HepG2 (cell line): Measurements from ENCODE around the gene NLRC5. TPM values are rescaled to one million over a fixed set of nuclear protein-coding genes. Genes with fewer than 3 reads are reported as not detected.

Experiments
- ATAC-seq: fragments of 200-7000 bp; cut with Tn5 transposase; 3 replicates; pipeline ENCODE4 v1.9.1; 2020; ENCODE audit warnings: mild to moderate bottlenecking, moderate library complexity
- BruUV-seq: library from RNA; stranded (reverse); fragments of 400-500 nt; replicated peaks from 2 replicates; lab custom pipeline; 2021; lab: Mats Ljungman, UMichigan
- CTCF ChIA-PET: fragments of 300-600 bp; formaldehyde crosslinking; extraction: SDS; loops from one replicate; lab custom pipeline; 2021; ENCODE audit warnings: low total read pairs, inconsistent platforms, low intra/inter-chr PET ratio; lab: Yijun Ruan, JAX
- POLR2A ChIA-PET: fragments of 350-600 bp; sonication (Branson Sonifier 250); formaldehyde crosslinking; loops from one replicate; lab custom pipeline; 2020; ENCODE audit warnings: antibody characterized with exemption, inconsistent platforms; lab: Yijun Ruan, JAX
- DNase-seq: peaks from one replicate; pipeline ENCODE4 v3.0.0-alpha.2; 2015; ENCODE audit warnings: low spot score
- FAIRE-seq: peaks from 3 replicates; lab custom pipeline; 2011; peaks lifted over from hg19 to GRCh38; lab: Jason Lieb, UNC
- H2AFZ ChIP-seq: one replicate; pipeline ENCODE4 v1.6.1; 2011; ENCODE audit warnings: low read length, inconsistent platforms
- H3K27ac ChIP-seq: fragments of 300-600 bp; 3 replicates; pipeline ENCODE4 v1.8.0; 2011; ENCODE audit warnings: mixed run types, mild to moderate bottlenecking, mixed read lengths, low read length, inconsistent platforms; ENCODE audit not compliant: insufficient read depth; ENCODE audit errors: extremely low read length
- H3K27me3 ChIP-seq, 2 experiments: fragments of 200-600 bp in 1 of 2; 2 replicates in 1 of 2; 3 replicates in 1 of 2; pipeline versions ENCODE4 v1.6.0 to v1.8.0; 2011; ENCODE audit warnings: low read length in 2 of 2, mild to moderate bottlenecking in 2 of 2, moderate library complexity in 2 of 2, inconsistent platforms in 1 of 2; ENCODE audit not compliant: insufficient read depth in 2 of 2, control insufficient read depth in 1 of 2
- H3K36me3 ChIP-seq, 2 experiments: fragments of 200-600 bp in 1 of 2; replicated peaks in 1 of 2; 2 replicates in 1 of 2; 3 replicates in 1 of 2; pipeline versions ENCODE4 v1.5.1 to v1.8.0; 2011; ENCODE audit warnings: low read length in 2 of 2, inconsistent platforms in 1 of 2; ENCODE audit not compliant: insufficient read depth in 2 of 2, control insufficient read depth in 1 of 2
- H3K4me1 ChIP-seq: 2 replicates; pipeline ENCODE4 v1.5.1; 2012; ENCODE audit warnings: low read length, inconsistent platforms; ENCODE audit not compliant: insufficient read depth
- H3K4me2 ChIP-seq: 2 replicates; pipeline ENCODE4 v1.6.0; 2011; ENCODE audit warnings: low read depth, low read length, inconsistent platforms
- H3K4me3 ChIP-seq, 3 experiments: fragments of 200-600 bp in 1 of 3; sonication (generic), shearing (Covaris generic) in 1 of 3; replicated peaks in 1 of 3; 2 replicates each; pipeline ENCODE4 v1.5.1; 2011 to 2016; ENCODE audit warnings: low read length in 3 of 3, inconsistent platforms in 2 of 3, low read depth in 2 of 3, mild to moderate bottlenecking in 2 of 3, control low read depth in 1 of 3, mixed read lengths in 1 of 3; ENCODE audit not compliant: insufficient read depth in 1 of 3
- H3K79me2 ChIP-seq: one replicate; pipeline ENCODE4 v1.6.1; 2011; ENCODE audit warnings: low read length, inconsistent platforms; ENCODE audit not compliant: insufficient read depth
- H3K9ac ChIP-seq: 2 replicates; pipeline ENCODE4 v1.6.0; 2011; ENCODE audit warnings: mild to moderate bottlenecking, low read depth, low read length, inconsistent platforms; ENCODE audit not compliant: insufficient read depth
- H3K9me3 ChIP-seq: 2 replicates; pipeline ENCODE4 v1.5.1; 2012; ENCODE audit warnings: mild to moderate bottlenecking, low read length
- H4K20me1 ChIP-seq: 2 replicates; pipeline ENCODE4 v1.6.0; 2011; ENCODE audit warnings: inconsistent platforms, mild to moderate bottlenecking, low read length, moderate library complexity; ENCODE audit not compliant: insufficient read depth
- FOXC1 ChIP-seq: sonication (generic); formaldehyde crosslinking; IDR thresholded peaks from 2 replicates; pipeline ENCODE4 v1.8.0; 2022; ENCODE audit warnings: mild to moderate bottlenecking, missing genetic modification reagents, borderline replicate concordance
- GMEB1 ChIP-seq: sonication (generic); formaldehyde crosslinking; IDR thresholded peaks from 2 replicates; pipeline ENCODE4 v1.5.1; 2020; ENCODE audit warnings: missing genetic modification reagents, mild to moderate bottlenecking, borderline replicate concordance
- NFKBIZ ChIP-seq: IDR thresholded peaks from 2 replicates; pipeline ENCODE4 v1.6.1; 2018; ENCODE audit warnings: missing genetic modification reagents, missing compliant biosample characterization
- SNRNP70 ChIP-seq: fragments of 200-400 bp; formaldehyde crosslinking; IDR thresholded peaks from 2 replicates; pipeline ENCODE4 v1.6.1; 2017; ENCODE audit warnings: mild to moderate bottlenecking, low read depth, low read length, moderate library complexity
- STAG1 ChIP-seq: sonication (generic); formaldehyde crosslinking; IDR thresholded peaks from 2 replicates; pipeline ENCODE4 v1.4.0; 2020; ENCODE audit warnings: missing genetic modification reagents
- ZFP36 ChIP-seq: fragments of 150-350 bp; IDR thresholded peaks from 2 replicates; pipeline ENCODE4 v1.6.1; 2018; ENCODE audit warnings: borderline replicate concordance, low read length, low read depth; ENCODE audit not compliant: partially characterized antibody
- ZNF619 ChIP-seq: sonication (generic); formaldehyde crosslinking; IDR thresholded peaks from 2 replicates; pipeline ENCODE4 v1.4.0; 2020; ENCODE audit warnings: mild to moderate bottlenecking, missing genetic modification reagents
- ZNF75D ChIP-seq: sonication (generic); formaldehyde crosslinking; IDR thresholded peaks from 2 replicates; pipeline ENCODE4 v1.8.1; 2023; ENCODE audit warnings: missing genetic modification reagents, mild to moderate bottlenecking, borderline replicate concordance
- WGBS: methylation state at CpG from one replicate; pipeline ENCODE4 v1.1.6; 2017; ENCODE audit warnings: low lambda C conversion rate; 5-methylcytosine and 5-hydroxymethylcytosine counted together
- in situ Hi-C: cut with HindIII; loops from 2 replicates; pipeline ENCODE4 v1.10.0; 2017; ENCODE audit warnings: low pct_unique_long_range_greater_than_20kb; ENCODE audit not compliant: extremely low pct_ligation_motif_present
- intact Hi-C: fragments of 100-400 bp; cut with micrococcal nuclease; formaldehyde crosslinking; loops from one replicate; pipeline ENCODE4 v1.10.0; 2022; ENCODE audit not compliant: unreplicated experiment
- polyA plus RNA-seq, 8 experiments: library from polyadenylated mRNA; depleted of rRNA in 3 of 8; stranded (reverse) in 7 of 8; unstranded in 1 of 8; fragments of >200 nt; fragmentation: Illumina TruSeq in 4 of 8; extraction: Trizol in 4 of 8; gene quantifications; 2 replicates each; pipeline versions ENCODE4 v1.2.1 to v1.2.3, GENCODE V29; 2011 to 2016; ENCODE audit warnings: low read depth in 4 of 8, missing spikeins in 1 of 8, mixed read lengths in 1 of 8; ENCODE audit not compliant: insufficient read depth in 1 of 8
- total RNA-seq, 5 experiments: library from RNA; depleted of rRNA; stranded (reverse); fragments of >200 nt; fragmentation: Illumina TruSeq; extraction: Trizol; gene quantifications; 2 replicates each; pipeline ENCODE4 v1.2.3, GENCODE V29; 2016; ENCODE audit warnings: low read depth in 1 of 5
- TF ChIP-seq, protein P1 (sequence below): sonication (generic); formaldehyde crosslinking; IDR thresholded peaks from 2 replicates; pipeline ENCODE4 v1.4.0; 2020; ENCODE audit warnings: mild to moderate bottlenecking, missing genetic modification reagents, borderline replicate concordance
- TF ChIP-seq, protein P2 (sequence below): IDR thresholded peaks from 2 replicates; pipeline ENCODE4 v1.6.1; 2016; ENCODE audit warnings: low read depth, missing genetic modification reagents, missing compliant biosample characterization
- TF ChIP-seq, protein P3 (sequence below): sonication (generic); formaldehyde crosslinking; IDR thresholded peaks from 2 replicates; pipeline ENCODE4 v1.4.0; 2020; ENCODE audit warnings: mild to moderate bottlenecking, missing genetic modification reagents

The NLRC5 gene
- total and polyA plus RNA-seq, 2 of the 13 experiments (the other 11 are each of a cell fraction or from before 2014, with no cell fraction given), result 6.3 to 12.7 TPM

DNA sequence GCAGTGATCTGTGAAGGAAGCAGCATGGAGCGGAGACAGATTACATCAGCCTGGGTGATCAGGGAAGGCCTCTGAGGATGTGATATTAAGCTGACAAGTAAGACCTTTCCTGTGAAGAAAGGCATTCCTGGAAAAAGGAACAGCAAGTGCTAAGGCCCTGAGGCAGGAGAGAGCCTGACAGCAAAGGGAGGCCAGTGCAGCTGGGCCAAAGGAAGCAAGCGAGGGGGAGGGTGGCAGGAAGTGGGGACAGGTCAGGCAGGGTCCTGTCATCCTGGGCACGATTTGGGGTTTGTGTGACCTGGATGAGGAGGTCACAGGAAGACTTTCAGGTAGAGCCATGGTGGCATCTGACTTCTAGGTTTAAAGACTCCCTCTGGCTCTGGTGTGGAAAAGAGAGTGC lies 115.3 kb downstream of the NLRC5 start:
- no peak overlapping the region for H3K4me3 ChIP-seq
- H3K36me3 ChIP-seq, result no peaks in the 10 kb centered on the region
- 33% methylated on average over 3 of the region's 3 CpGs for WGBS
- no peaks in the 10 kb centered on the region for H3K79me2 ChIP-seq
- H4K20me1 ChIP-seq, result no peaks in the 10 kb centered on the region
- no peaks in the 10 kb centered on the region for H3K4me1 ChIP-seq
- ATAC-seq, result no peak
- no peak for FAIRE-seq
- no peak overlapping the region for H3K9ac ChIP-seq
- CTCF ChIA-PET, result no interaction called here
- no peak overlapping the region for H3K27ac ChIP-seq
- no peak overlapping the region for H2AFZ ChIP-seq
- H3K9me3 ChIP-seq, result no peaks in the 10 kb centered on the region
- no TSS peak for BruUV-seq
- H3K4me2 ChIP-seq, result no peak overlapping the region
- POLR2A ChIA-PET, result no interaction called here
- in situ Hi-C loops, result no loop called here
- no peak for DNase-seq
- H3K27me3 ChIP-seq, result peaks cover 0 to 2% of the 10 kb centered on the region in 2 experiments; a peak in 2 of 5 replicates
- intact Hi-C loops, result no loop called here
- no peak for TF ChIP-seq ZNF75D
- TF ChIP-seq NFKBIZ (CRISPR knock-in tag), result no peak
- no peak for TF ChIP-seq SNRNP70
- no peak for TF ChIP-seq ZNF619 (CRISPR knock-in tag)
- TF ChIP-seq, protein P1, sequence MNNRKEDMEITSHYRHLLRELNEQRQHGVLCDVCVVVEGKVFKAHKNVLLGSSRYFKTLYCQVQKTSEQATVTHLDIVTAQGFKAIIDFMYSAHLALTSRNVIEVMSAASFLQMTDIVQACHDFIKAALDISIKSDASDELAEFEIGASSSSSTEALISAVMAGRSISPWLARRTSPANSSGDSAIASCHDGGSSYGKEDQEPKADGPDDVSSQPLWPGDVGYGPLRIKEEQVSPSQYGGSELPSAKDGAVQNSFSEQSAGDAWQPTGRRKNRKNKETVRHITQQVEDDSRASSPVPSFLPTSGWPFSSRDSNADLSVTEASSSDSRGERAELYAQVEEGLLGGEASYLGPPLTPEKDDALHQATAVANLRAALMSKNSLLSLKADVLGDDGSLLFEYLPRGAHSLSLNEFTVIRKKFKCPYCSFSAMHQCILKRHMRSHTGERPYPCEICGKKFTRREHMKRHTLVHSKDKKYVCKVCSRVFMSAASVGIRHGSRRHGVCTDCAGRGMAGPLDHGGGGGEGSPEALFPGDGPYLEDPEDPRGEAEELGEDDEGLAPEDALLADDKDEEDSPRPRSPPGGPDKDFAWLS (CRISPR knock-in tag), result no peak
- no peak for TF ChIP-seq ZFP36
- TF ChIP-seq, protein P2, sequence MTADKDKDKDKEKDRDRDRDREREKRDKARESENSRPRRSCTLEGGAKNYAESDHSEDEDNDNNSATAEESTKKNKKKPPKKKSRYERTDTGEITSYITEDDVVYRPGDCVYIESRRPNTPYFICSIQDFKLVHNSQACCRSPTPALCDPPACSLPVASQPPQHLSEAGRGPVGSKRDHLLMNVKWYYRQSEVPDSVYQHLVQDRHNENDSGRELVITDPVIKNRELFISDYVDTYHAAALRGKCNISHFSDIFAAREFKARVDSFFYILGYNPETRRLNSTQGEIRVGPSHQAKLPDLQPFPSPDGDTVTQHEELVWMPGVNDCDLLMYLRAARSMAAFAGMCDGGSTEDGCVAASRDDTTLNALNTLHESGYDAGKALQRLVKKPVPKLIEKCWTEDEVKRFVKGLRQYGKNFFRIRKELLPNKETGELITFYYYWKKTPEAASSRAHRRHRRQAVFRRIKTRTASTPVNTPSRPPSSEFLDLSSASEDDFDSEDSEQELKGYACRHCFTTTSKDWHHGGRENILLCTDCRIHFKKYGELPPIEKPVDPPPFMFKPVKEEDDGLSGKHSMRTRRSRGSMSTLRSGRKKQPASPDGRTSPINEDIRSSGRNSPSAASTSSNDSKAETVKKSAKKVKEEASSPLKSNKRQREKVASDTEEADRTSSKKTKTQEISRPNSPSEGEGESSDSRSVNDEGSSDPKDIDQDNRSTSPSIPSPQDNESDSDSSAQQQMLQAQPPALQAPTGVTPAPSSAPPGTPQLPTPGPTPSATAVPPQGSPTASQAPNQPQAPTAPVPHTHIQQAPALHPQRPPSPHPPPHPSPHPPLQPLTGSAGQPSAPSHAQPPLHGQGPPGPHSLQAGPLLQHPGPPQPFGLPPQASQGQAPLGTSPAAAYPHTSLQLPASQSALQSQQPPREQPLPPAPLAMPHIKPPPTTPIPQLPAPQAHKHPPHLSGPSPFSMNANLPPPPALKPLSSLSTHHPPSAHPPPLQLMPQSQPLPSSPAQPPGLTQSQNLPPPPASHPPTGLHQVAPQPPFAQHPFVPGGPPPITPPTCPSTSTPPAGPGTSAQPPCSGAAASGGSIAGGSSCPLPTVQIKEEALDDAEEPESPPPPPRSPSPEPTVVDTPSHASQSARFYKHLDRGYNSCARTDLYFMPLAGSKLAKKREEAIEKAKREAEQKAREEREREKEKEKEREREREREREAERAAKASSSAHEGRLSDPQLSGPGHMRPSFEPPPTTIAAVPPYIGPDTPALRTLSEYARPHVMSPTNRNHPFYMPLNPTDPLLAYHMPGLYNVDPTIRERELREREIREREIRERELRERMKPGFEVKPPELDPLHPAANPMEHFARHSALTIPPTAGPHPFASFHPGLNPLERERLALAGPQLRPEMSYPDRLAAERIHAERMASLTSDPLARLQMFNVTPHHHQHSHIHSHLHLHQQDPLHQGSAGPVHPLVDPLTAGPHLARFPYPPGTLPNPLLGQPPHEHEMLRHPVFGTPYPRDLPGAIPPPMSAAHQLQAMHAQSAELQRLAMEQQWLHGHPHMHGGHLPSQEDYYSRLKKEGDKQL (CRISPR knock-in tag), result no peak
- no peak for TF ChIP-seq GMEB1
- no peak for TF ChIP-seq FOXC1 (CRISPR knock-in tag)
- no peak for TF ChIP-seq STAG1 (CRISPR knock-in tag)
- TF ChIP-seq, protein P3, sequence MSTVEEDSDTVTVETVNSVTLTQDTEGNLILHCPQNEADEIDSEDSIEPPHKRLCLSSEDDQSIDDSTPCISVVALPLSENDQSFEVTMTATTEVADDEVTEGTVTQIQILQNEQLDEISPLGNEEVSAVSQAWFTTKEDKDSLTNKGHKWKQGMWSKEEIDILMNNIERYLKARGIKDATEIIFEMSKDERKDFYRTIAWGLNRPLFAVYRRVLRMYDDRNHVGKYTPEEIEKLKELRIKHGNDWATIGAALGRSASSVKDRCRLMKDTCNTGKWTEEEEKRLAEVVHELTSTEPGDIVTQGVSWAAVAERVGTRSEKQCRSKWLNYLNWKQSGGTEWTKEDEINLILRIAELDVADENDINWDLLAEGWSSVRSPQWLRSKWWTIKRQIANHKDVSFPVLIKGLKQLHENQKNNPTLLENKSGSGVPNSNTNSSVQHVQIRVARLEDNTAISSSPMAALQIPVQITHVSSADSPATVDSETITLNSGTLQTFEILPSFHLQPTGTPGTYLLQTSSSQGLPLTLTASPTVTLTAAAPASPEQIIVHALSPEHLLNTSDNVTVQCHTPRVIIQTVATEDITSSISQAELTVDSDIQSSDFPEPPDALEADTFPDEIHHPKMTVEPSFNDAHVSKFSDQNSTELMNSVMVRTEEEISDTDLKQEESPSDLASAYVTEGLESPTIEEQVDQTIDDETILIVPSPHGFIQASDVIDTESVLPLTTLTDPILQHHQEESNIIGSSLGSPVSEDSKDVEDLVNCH (CRISPR knock-in tag), result no peak
